T-helper 1 cell treated with Interleukin-12 subunit alpha and Interleukin-12 subunit beta and Interleukin-4 antibody, amounts not matched to agents 30 μg/mL and 1 μg/mL, for 36 hours (primary cell): ENCODE results near the gene MEIS2.
A peak's percentile ranks its signal among the peaks of the same experiment; 100 is the strongest.

Source experiments
- H3K27ac Mint-ChIP-seq: one replicate; pipeline ENCODE4 v1.8.0; 2021; ENCODE audit warnings: mild to moderate bottlenecking, mixed read lengths
- H3K27me3 Mint-ChIP-seq: one replicate; pipeline ENCODE4 v1.8.0; 2021; ENCODE audit warnings: low read depth, mixed read lengths
- H3K36me3 Mint-ChIP-seq: one replicate; pipeline ENCODE4 v1.8.0; 2021; ENCODE audit warnings: low read depth, mixed read lengths
- H3K4me1 Mint-ChIP-seq: one replicate; pipeline ENCODE4 v1.8.0; 2021; ENCODE audit warnings: low read depth, mixed read lengths
- H3K4me3 Mint-ChIP-seq: one replicate; pipeline ENCODE4 v1.8.0; 2021; ENCODE audit warnings: mild to moderate bottlenecking, moderate library complexity, mixed read lengths
- H3K9me3 Mint-ChIP-seq: one replicate; pipeline ENCODE4 v1.8.0; 2021; ENCODE audit warnings: mixed read lengths

MEIS2 gene

GRCh38 chr15:37130356-37130755 is 30.0 kb upstream of the MEIS2 start:
- H3K4me1 Mint-ChIP-seq, result no peaks in the 10 kb centered on the region
- peaks cover 5% of the 10 kb centered on the region for H3K27me3 Mint-ChIP-seq
- no peaks in the 10 kb centered on the region for H3K36me3 Mint-ChIP-seq
- no peaks in the 10 kb centered on the region for H3K9me3 Mint-ChIP-seq
- no peak overlapping the region for H3K27ac Mint-ChIP-seq
- no peak overlapping the region for H3K4me3 Mint-ChIP-seq

- Mint-ChIP-seq H3K4me1 (no peaks in the 10 kb centered on the region), H3K9me3 (no peaks in the 10 kb centered on the region), H3K4me3 (no peak overlapping the region), H3K27me3 (no peaks in the 10 kb centered on the region), H3K27ac (no peak overlapping the region), H3K36me3 (no peaks in the 10 kb centered on the region)
These were observed 24.8 kb upstream of the MEIS2 start for GRCh38 chr15:37125143-37125542.

GRCh38 chr15:37124331-37124730 is 24.0 kb upstream of the MEIS2 start:
- H3K36me3 Mint-ChIP-seq, result no peaks in the 10 kb centered on the region
- H3K4me1 Mint-ChIP-seq, result no peaks in the 10 kb centered on the region
- no peak overlapping the region for H3K4me3 Mint-ChIP-seq
- no peaks in the 10 kb centered on the region for H3K27me3 Mint-ChIP-seq
- no peak overlapping the region for H3K27ac Mint-ChIP-seq
- H3K9me3 Mint-ChIP-seq, result no peaks in the 10 kb centered on the region

GRCh38 chr15:37122703-37123102 is 22.4 kb upstream of the MEIS2 start:
- no peaks in the 10 kb centered on the region for H3K9me3 Mint-ChIP-seq
- H3K36me3 Mint-ChIP-seq, result no peaks in the 10 kb centered on the region
- H3K27ac Mint-ChIP-seq, result no peak overlapping the region

GRCh38 chr15:37121492-37121891 is 21.1 kb upstream of the MEIS2 start:
- Mint-ChIP-seq H3K4me3 (no peak overlapping the region), H3K36me3 (no peaks in the 10 kb centered on the region), H3K9me3 (no peaks in the 10 kb centered on the region), H3K4me1 (no peaks in the 10 kb centered on the region), H3K27ac (no peak overlapping the region), H3K27me3 (no peaks in the 10 kb centered on the region)

More at GRCh38 chr15:37122703-37123102, 22.4 kb upstream of the MEIS2 start:
- H3K4me1 Mint-ChIP-seq, result no peaks in the 10 kb centered on the region
- H3K27me3 Mint-ChIP-seq, result no peaks in the 10 kb centered on the region
- no peak overlapping the region for H3K4me3 Mint-ChIP-seq

GRCh38 chr15:37117030-37117429 is 16.7 kb upstream of the MEIS2 start:
- Mint-ChIP-seq H3K27ac (no peak overlapping the region), H3K36me3 (no peaks in the 10 kb centered on the region), H3K9me3 (no peaks in the 10 kb centered on the region), H3K4me1 (no peaks in the 10 kb centered on the region), H3K4me3 (no peak overlapping the region), H3K27me3 (peaks cover 10% of the 10 kb centered on the region)

- Mint-ChIP-seq H3K27me3 (peaks cover 25% of the 10 kb centered on the region), H3K4me1 (no peaks in the 10 kb centered on the region), H3K9me3 (no peaks in the 10 kb centered on the region), H3K36me3 (no peaks in the 10 kb centered on the region), H3K27ac (no peak overlapping the region), H3K4me3 (no peak overlapping the region)
These were observed 15.2 kb upstream of the MEIS2 start for GRCh38 chr15:37115538-37115937.

GRCh38 chr15:37112971-37113670 is 12.8 kb upstream of the MEIS2 start:
- Mint-ChIP-seq H3K36me3 (peaks cover 3% of the 10 kb centered on the region), H3K4me1 (peaks cover 2% of the 10 kb centered on the region), H3K9me3 (no peaks in the 10 kb centered on the region), H3K27ac (no peak overlapping the region), H3K27me3 (peaks cover 49% of the 10 kb centered on the region), H3K4me3 (no peak overlapping the region)

GRCh38 chr15:37112171-37112570 is 11.8 kb upstream of the MEIS2 start:
- Mint-ChIP-seq H3K27ac (no peak overlapping the region), H3K36me3 (peaks cover 3% of the 10 kb centered on the region), H3K27me3 (peaks cover 59% of the 10 kb centered on the region), H3K4me1 (peaks cover 2% of the 10 kb centered on the region), H3K9me3 (no peaks in the 10 kb centered on the region), H3K4me3 (no peak overlapping the region)

- peaks cover 3% of the 10 kb centered on the region for H3K36me3 Mint-ChIP-seq
- H3K27ac Mint-ChIP-seq, result peak overlapping the region; percentile 15
- peaks cover 67% of the 10 kb centered on the region for H3K27me3 Mint-ChIP-seq
- peaks cover 4% of the 10 kb centered on the region for H3K4me1 Mint-ChIP-seq
- H3K9me3 Mint-ChIP-seq, result no peaks in the 10 kb centered on the region
- no peak overlapping the region for H3K4me3 Mint-ChIP-seq
These were observed 11.0 kb upstream of the MEIS2 start for GRCh38 chr15:37111427-37111717.

GRCh38 chr15:37109872-37110572 is 9.7 kb upstream of the MEIS2 start:
- no peak overlapping the region for H3K4me3 Mint-ChIP-seq
- peaks cover 4% of the 10 kb centered on the region for H3K4me1 Mint-ChIP-seq
- no peak overlapping the region for H3K27ac Mint-ChIP-seq
- H3K36me3 Mint-ChIP-seq, result peaks cover 3% of the 10 kb centered on the region
- H3K27me3 Mint-ChIP-seq, result peaks cover 80% of the 10 kb centered on the region
- H3K9me3 Mint-ChIP-seq, result no peaks in the 10 kb centered on the region

- Mint-ChIP-seq H3K36me3 (peaks cover 3% of the 10 kb centered on the region), H3K4me3 (no peak overlapping the region), H3K4me1 (peaks cover 4% of the 10 kb centered on the region), H3K27me3 (peaks cover 87% of the 10 kb centered on the region), H3K27ac (peak overlapping the region; percentile 15), H3K9me3 (no peaks in the 10 kb centered on the region)
These were observed 9.0 kb upstream of the MEIS2 start for GRCh38 chr15:37109168-37109871.

- H3K4me3 Mint-ChIP-seq, result no peak overlapping the region
- peaks cover 4% of the 10 kb centered on the region for H3K4me1 Mint-ChIP-seq
- H3K27ac Mint-ChIP-seq, result no peak overlapping the region
- H3K27me3 Mint-ChIP-seq, result peaks cover 95% of the 10 kb centered on the region
- H3K36me3 Mint-ChIP-seq, result peaks cover 3% of the 10 kb centered on the region
- no peaks in the 10 kb centered on the region for H3K9me3 Mint-ChIP-seq
These were observed 8.2 kb upstream of the MEIS2 start for GRCh38 chr15:37108381-37109167.

GRCh38 chr15:37107744-37108380 is 7.5 kb upstream of the MEIS2 start:
- Mint-ChIP-seq H3K27me3 (peaks cover 100% of the 10 kb centered on the region), H3K4me3 (no peak overlapping the region), H3K9me3 (no peaks in the 10 kb centered on the region), H3K4me1 (peaks cover 4% of the 10 kb centered on the region), H3K36me3 (peaks cover 3% of the 10 kb centered on the region), H3K27ac (no peak overlapping the region)
